Measurements from ENCODE around the gene SNX25.

DNA sequence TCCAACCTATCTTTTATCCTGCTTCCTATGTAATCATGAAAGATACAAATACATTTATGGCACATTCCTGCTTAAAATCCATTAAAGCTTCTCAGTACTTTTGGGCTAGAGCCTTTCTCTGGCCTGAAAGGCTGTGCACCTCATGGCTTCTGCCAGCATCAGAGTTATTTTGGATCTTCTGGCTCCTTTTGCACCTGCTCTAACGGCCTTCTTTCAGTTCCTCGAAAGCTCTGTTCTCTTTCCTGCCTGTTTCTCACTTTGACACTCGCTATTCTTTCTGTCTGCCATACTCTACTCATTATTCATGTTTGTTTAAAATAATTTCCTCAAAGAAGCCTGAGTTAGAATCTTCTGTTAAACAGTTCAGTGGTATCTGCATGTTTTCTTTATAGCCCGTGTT lies 100.4 kb downstream of the SNX25 start:
- no peak for TF ChIP-seq POLR2AphosphoS5 (IDR thresholded peaks at IDR 0.05)
- TF ChIP-seq EP300 (IDR thresholded peaks at IDR 0.05): no peak
- TF ChIP-seq, protein P1, sequence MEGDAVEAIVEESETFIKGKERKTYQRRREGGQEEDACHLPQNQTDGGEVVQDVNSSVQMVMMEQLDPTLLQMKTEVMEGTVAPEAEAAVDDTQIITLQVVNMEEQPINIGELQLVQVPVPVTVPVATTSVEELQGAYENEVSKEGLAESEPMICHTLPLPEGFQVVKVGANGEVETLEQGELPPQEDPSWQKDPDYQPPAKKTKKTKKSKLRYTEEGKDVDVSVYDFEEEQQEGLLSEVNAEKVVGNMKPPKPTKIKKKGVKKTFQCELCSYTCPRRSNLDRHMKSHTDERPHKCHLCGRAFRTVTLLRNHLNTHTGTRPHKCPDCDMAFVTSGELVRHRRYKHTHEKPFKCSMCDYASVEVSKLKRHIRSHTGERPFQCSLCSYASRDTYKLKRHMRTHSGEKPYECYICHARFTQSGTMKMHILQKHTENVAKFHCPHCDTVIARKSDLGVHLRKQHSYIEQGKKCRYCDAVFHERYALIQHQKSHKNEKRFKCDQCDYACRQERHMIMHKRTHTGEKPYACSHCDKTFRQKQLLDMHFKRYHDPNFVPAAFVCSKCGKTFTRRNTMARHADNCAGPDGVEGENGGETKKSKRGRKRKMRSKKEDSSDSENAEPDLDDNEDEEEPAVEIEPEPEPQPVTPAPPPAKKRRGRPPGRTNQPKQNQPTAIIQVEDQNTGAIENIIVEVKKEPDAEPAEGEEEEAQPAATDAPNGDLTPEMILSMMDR (IDR thresholded peaks at IDR 0.05): no peak
